Measurements from ENCODE around the gene STK32B.

DNA sequence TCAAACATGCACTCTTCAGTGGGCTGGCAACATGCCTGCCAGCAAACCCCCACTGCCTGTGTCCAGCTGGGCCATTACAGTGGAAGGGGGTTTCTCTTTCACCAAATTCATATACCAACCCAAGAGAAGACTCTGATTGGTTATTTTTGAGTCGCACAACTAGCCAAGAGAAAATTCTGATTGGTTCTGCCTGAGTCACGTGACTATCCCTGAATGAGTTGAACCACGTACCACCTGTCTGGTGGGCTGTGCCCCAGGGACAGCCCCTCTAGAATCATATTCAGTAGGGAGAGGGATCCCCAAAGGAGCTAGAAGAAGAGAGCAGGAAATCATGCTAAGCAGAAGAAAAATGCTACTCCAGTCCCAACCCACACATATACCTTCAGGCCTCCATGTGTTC, 313.1 kb downstream of the STK32B start:
- TF ChIP-seq POLR2AphosphoS5 (IDR thresholded peaks at IDR 0.05; ENCODE audit: low read depth, low read length) = no peak
- TF ChIP-seq CTCF (IDR thresholded peaks at IDR 0.05) = no peak
- TF ChIP-seq EP300 (IDR thresholded peaks at IDR 0.05; ENCODE audit: borderline replicate concordance in 1 of 2, low read depth in 1 of 2, low read length in 1 of 2) = no peak

Measured in SK-N-SH (cell line).